ENCODE results near the gene FBXL7. TPM values are rescaled to one million over a fixed set of nuclear protein-coding genes. Genes with fewer than 3 reads are reported as not detected.

FBXL7 gene
- total RNA-seq, 2 experiments from 2014 or later = not detected

DNA sequence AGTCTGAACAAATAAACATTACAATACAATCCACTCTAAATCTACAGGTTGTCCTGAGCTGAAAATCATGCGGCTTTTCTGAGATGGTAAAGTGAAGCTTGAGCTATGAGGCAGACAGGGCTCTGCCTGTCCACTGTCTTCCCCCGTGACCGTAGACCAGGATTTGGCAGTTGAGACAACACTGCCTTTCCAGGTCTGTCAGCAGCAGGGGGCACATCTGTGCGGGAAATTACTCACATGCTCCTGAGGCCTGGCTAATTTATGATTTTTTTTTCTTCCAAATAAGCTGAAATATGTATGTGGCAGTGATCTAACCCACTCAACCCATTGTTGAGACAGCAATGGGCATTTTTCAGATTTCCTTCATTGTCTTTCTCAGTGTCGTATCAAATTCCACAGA lies 307.9 kb downstream of the FBXL7 start:
- no peaks in the 10 kb centered on the region for H3K27me3 Mint-ChIP-seq
- H3K4me1 Mint-ChIP-seq (ENCODE audit: low read depth) = no peaks in the 10 kb centered on the region
- H3K4me3 Mint-ChIP-seq = no peak overlapping the region
- POLR2A ChIA-PET = no interaction called here
- peaks cover 7% of the 10 kb centered on the region for H3K9me3 Mint-ChIP-seq
- intact Hi-C loops (cut with micrococcal nuclease) = no loop called here
- CTCF ChIA-PET = no interaction called here
- H3K36me3 Mint-ChIP-seq = no peaks in the 10 kb centered on the region
- H3K27ac Mint-ChIP-seq = no peak overlapping the region
- no peak for DNase-seq

DNA sequence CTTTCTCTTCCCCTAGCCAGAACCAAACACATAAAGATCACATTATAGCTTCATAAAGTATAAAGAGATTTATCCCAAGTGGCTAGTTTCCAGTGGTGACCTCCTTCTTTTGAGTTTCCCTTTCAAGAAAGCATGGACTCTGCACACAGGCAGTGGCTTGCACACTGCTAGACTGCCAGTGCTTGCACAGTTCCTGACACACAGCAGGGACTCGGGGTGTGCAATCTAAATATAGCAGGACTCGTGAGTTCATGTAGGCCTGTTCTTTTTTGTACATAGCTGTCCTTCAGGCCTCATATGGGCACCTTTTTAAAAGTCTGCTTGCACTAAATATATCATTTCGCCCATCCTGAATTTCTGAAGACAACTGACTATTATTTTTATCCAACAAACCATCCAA lies 308.6 kb downstream of the FBXL7 start:
- Mint-ChIP-seq H3K27me3 (no peaks in the 10 kb centered on the region), H3K9me3 (peaks cover 4% of the 10 kb centered on the region), H3K4me3 (no peak overlapping the region), H3K27ac (no peak overlapping the region), H3K36me3 (no peaks in the 10 kb centered on the region), H3K4me1 (ENCODE audit: low read depth) (no peaks in the 10 kb centered on the region)
- intact Hi-C loops (cut with micrococcal nuclease) = no loop called here
- CTCF ChIA-PET = no interaction called here
- DNase-seq = no peak
- POLR2A ChIA-PET = no interaction called here

DNA sequence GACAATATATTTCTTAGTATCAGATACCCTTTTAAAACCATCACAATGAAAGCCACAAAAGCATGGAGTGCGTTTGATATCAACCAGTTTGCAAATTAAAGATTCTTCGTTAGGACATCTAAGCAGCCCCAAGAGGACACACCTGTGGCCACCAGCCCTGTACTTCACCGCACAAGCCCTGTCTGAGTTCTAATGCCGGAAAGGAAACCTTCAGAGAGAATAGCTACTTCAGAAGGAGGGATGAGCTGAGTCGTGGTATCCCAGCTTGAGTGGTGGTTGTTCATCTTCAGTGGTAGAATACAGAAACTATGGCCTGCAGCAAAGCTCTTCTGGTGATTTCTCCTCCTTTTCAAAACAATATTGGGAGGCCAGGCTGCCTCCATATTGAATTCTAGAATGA lies 319.6 kb downstream of the FBXL7 start:
- intact Hi-C loops (cut with micrococcal nuclease) = no loop called here
- ChIA-PET CTCF (no interaction called here), POLR2A (no interaction called here)
- Mint-ChIP-seq H3K9me3 (peaks cover 16% of the 10 kb centered on the region), H3K4me1 (ENCODE audit: low read depth) (no peaks in the 10 kb centered on the region), H3K27me3 (no peaks in the 10 kb centered on the region), H3K36me3 (no peaks in the 10 kb centered on the region), H3K4me3 (no peak overlapping the region), H3K27ac (no peak overlapping the region)
- DNase-seq = no peak

DNA sequence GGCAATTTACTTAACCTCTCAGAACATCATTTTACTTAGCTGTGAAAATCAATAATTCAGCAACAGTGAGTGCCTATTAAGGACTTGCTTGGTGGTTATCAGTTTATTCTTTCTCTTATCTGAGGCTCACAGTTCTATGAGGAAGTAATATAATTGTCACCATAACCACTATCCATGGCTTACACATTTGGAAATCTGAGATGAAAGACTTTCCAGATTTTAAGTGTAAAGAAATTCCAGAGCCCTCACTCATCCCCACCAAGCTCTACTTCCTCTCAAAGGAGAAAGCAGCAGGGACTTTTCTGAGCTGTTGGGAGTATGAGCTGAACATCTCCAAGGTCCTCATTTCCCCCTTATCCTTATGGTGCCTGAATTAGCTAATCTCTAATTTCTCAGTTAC lies 321.5 kb downstream of the FBXL7 start:
- no peak for DNase-seq
- Mint-ChIP-seq H3K9me3 (peaks cover 11% of the 10 kb centered on the region), H3K4me1 (ENCODE audit: low read depth) (no peaks in the 10 kb centered on the region), H3K27me3 (no peaks in the 10 kb centered on the region), H3K4me3 (no peak overlapping the region), H3K36me3 (no peaks in the 10 kb centered on the region), H3K27ac (no peak overlapping the region)
- POLR2A ChIA-PET = no interaction called here
- CTCF ChIA-PET = no interaction called here
- intact Hi-C loops (cut with micrococcal nuclease) = no loop called here

DNA sequence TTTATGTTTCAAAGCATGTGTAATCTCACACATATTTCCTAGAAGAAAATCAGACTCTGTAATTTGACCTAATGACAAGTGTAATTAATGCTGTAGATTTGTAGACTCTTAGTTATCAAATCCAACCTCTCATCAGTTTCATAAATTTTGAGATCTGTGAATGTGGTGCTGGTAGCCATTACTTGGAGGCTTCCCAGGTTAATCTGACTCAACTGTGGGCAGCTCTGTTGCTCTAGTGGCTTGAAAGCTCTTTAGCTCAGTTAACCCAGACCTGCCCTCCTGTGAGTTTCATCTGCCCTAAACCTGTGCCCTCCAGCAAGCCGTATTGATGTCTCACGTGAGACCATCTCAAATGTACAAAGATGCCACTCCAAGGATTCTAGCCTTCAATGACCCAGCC lies 323.4 kb downstream of the FBXL7 start:
- POLR2A ChIA-PET = no interaction called here
- H3K4me1 Mint-ChIP-seq (ENCODE audit: low read depth) = no peaks in the 10 kb centered on the region
- no peak for DNase-seq
- intact Hi-C loops (cut with micrococcal nuclease) = no loop called here
- no peak overlapping the region for H3K27ac Mint-ChIP-seq
- H3K4me3 Mint-ChIP-seq = no peak overlapping the region
- no peaks in the 10 kb centered on the region for H3K36me3 Mint-ChIP-seq
- peaks cover 2% of the 10 kb centered on the region for H3K9me3 Mint-ChIP-seq
- H3K27me3 Mint-ChIP-seq = no peaks in the 10 kb centered on the region
- CTCF ChIA-PET = no interaction called here

DNA sequence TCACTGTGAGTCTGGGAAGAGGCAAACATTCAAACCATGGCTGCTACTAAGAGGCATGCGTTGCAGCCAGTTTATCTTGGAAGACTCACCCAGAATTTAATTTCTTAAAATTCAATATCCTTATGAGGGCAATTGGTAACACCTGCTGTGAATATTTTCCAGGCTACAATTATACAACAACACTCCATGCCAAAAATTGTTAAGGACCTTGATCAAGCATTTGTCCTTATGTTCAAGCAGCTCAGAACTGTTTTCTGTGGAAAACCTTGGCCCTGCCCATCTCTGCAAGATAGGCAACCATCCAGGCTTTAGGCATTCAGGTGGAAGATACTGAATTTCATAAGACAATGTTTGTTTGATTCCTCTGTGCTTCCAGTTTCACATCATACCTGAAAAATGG lies 327.8 kb downstream of the FBXL7 start:
- no peaks in the 10 kb centered on the region for H3K27me3 Mint-ChIP-seq
- CTCF ChIA-PET = no interaction called here
- no peaks in the 10 kb centered on the region for H3K9me3 Mint-ChIP-seq
- H3K4me3 Mint-ChIP-seq = no peak overlapping the region
- intact Hi-C loops (cut with micrococcal nuclease) = no loop called here
- no peaks in the 10 kb centered on the region for H3K36me3 Mint-ChIP-seq
- POLR2A ChIA-PET = no interaction called here
- no peak for DNase-seq
- H3K27ac Mint-ChIP-seq = no peak overlapping the region
- H3K4me1 Mint-ChIP-seq (ENCODE audit: low read depth) = no peaks in the 10 kb centered on the region

DNA sequence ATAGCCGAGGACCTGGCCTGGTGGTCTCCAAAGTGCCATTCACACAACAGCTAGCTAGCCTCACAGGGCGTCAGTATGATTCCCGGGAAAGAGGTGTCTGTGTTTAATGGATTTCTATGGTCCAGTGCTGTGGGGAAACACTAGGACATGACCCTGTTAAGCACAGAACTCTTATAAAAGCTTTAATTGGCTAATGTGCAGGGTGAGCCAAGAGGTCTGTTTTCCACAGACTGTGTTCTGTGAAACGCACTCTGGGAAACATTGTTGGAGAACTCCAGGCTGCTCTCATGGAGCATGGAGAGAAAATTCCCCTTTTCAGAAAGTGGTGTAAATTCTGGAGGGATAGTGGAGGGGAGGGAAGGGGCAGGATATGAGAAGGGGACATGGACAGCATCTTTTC lies 331.4 kb downstream of the FBXL7 start:
- H3K4me3 Mint-ChIP-seq = no peak overlapping the region
- DNase-seq = no peak
- no peaks in the 10 kb centered on the region for H3K27me3 Mint-ChIP-seq
- H3K27ac Mint-ChIP-seq = no peak overlapping the region
- no peaks in the 10 kb centered on the region for H3K9me3 Mint-ChIP-seq
- CTCF ChIA-PET = no interaction called here
- intact Hi-C loops (cut with micrococcal nuclease) = no loop called here
- H3K4me1 Mint-ChIP-seq (ENCODE audit: low read depth) = no peaks in the 10 kb centered on the region
- POLR2A ChIA-PET = no interaction called here
- no peaks in the 10 kb centered on the region for H3K36me3 Mint-ChIP-seq

DNA sequence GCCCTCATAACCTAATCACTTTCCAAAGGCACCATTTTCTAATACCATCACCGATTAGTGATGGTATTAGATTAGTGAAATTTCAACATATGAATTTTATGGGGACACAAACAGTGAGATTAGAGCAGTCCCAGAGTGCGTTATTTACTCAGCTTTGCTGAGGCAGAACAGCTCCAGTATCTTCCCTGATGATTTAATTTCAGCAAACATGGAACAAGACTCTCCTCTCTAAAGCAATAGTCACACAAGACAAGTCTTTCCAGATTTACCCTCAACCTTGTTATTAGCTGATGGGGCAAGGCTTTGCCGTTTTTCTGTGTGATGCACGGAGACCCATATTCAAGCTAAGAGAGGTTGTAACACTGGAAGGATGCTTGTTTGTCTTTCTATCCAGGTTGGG lies 333.4 kb downstream of the FBXL7 start:
- Mint-ChIP-seq H3K9me3 (no peaks in the 10 kb centered on the region), H3K36me3 (no peaks in the 10 kb centered on the region), H3K27ac (no peak overlapping the region), H3K4me3 (no peak overlapping the region), H3K27me3 (no peaks in the 10 kb centered on the region), H3K4me1 (ENCODE audit: low read depth) (no peaks in the 10 kb centered on the region)
- DNase-seq = no peak
- intact Hi-C loops (cut with micrococcal nuclease) = no loop called here
- POLR2A ChIA-PET = no interaction called here
- CTCF ChIA-PET = no interaction called here

DNA sequence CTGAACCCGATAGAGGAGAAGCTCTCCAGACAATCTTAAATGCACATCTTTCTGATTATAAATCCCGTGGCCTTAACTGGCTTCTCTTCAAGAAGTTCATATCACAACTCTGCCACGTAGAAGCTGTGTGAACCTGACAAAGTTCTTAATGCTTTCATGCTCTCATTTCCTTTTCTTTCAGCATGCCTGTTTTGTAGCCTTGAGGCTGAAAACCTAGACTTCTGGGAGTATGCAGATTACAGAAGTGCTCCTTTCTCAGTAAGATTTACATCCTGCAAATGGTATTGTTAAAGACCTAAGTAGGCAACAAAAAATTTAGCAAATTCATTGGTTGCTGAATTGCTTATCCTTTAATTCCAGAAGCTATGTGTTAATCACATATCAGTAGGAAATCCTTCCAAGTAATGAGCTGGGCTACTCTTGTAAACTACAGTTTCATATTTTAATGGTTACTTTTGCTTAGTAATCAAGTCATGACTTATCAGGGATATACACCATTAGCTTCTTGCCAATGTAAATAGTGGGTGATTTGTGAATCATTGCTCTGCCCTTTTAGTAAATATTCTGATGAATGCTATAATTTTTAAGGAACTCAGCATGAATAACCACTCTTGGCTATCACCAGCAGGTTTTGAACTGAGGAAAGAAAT lies 334.7 kb downstream of the FBXL7 start:
- Mint-ChIP-seq H3K36me3 (no peaks in the 10 kb centered on the region), H3K4me1 (ENCODE audit: low read depth) (no peaks in the 10 kb centered on the region), H3K9me3 (no peaks in the 10 kb centered on the region), H3K27me3 (no peaks in the 10 kb centered on the region), H3K4me3 (no peak overlapping the region), H3K27ac (no peak overlapping the region)
- DNase-seq = no peak
- ChIA-PET POLR2A (no interaction called here), CTCF (no interaction called here)
- intact Hi-C loops (cut with micrococcal nuclease) = no loop called here

DNA sequence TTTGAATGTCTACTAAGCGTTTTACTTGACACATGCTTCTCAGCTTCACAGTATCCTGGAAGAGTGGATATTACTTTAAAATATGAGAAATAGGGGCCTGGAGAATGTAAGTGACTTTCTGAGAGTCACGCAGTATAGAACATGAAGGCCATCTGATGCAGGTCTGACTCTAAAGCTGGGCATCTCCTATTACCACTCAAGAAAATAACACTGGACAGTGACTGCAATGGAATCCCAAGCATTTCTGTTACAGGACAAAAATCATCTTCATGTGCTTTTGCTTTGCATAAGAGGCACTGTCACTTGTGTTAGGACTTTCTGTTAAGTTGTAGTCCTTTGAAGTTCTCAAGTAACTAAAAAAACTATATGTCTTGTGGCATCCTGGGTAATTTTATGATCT lies 335.5 kb downstream of the FBXL7 start:
- DNase-seq = no peak
- intact Hi-C loops (cut with micrococcal nuclease) = no loop called here
- H3K4me3 Mint-ChIP-seq = no peak overlapping the region
- no peaks in the 10 kb centered on the region for H3K27me3 Mint-ChIP-seq
- H3K9me3 Mint-ChIP-seq = peaks cover 3% of the 10 kb centered on the region
- ChIA-PET POLR2A (no interaction called here), CTCF (no interaction called here)
- H3K4me1 Mint-ChIP-seq (ENCODE audit: low read depth) = no peaks in the 10 kb centered on the region
- no peak overlapping the region for H3K27ac Mint-ChIP-seq
- no peaks in the 10 kb centered on the region for H3K36me3 Mint-ChIP-seq

DNA sequence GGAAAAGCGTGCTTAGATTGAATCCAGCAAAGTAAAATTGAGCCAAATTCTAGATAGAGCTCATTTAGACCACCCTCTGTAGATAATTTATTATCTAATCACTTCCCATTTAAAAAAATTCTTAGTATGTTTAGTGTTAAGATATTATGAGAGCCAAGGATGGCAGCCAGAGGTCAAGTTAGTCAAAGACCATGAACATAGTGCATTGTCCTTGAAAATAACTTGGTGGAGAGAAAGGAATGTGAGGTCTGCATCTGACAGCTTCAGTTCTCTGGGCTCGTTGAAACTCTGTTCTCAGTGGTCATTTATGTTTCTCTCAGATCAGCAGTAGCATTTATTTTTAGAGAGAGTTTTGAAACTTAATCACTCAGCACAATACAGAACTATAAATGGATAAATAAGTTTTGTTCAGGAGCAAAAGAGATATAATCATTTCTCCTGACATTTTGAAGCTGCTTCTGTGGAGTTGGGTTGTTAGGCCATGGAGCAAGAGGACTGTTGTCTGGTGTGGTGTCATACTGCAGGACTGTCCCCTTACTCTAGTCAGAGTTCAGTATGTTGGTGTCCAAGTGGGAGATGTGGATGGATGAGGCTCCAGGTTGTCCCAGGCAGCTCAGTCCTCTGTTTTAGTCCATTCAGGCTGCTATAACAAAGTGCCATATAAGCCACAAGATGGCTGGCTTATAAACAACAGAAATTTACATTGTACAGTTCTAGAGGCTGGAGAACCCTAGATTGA lies 337.7 kb downstream of the FBXL7 start:
- CTCF ChIA-PET = no interaction called here
- no peak overlapping the region for H3K4me3 Mint-ChIP-seq
- H3K36me3 Mint-ChIP-seq = no peaks in the 10 kb centered on the region
- DNase-seq = no peak
- POLR2A ChIA-PET = no interaction called here
- H3K27me3 Mint-ChIP-seq = no peaks in the 10 kb centered on the region
- H3K27ac Mint-ChIP-seq = no peak overlapping the region
- no peaks in the 10 kb centered on the region for H3K4me1 Mint-ChIP-seq (ENCODE audit: low read depth)
- H3K9me3 Mint-ChIP-seq = peaks cover 10% of the 10 kb centered on the region
- intact Hi-C loops (cut with micrococcal nuclease) = no loop called here

DNA sequence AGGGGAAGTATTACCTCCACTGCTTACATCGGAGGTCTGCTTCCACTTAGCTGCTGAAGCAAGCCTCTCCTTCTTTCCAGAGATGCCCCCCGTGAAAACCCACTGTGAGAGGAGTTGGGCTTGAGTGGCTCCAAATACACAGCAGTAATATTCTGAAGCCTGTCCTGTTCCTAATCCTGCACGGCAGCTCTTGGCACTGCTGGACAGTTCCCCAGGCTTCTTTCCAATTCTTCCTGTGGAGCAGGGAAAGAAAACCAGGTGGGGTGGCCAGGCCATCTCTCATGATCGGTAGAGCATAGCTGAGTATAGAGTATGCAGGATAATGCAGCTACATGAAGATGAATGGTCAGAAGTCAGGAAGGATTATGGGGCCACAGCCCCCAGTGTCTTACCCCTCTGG lies 344.3 kb downstream of the FBXL7 start:
- Mint-ChIP-seq H3K27ac (no peak overlapping the region), H3K4me3 (no peak overlapping the region), H3K4me1 (ENCODE audit: low read depth) (no peaks in the 10 kb centered on the region), H3K9me3 (peaks cover 14% of the 10 kb centered on the region), H3K36me3 (no peaks in the 10 kb centered on the region), H3K27me3 (no peaks in the 10 kb centered on the region)
- DNase-seq = no peak
- ChIA-PET POLR2A (no interaction called here), CTCF (no interaction called here)
- intact Hi-C loops (cut with micrococcal nuclease) = no loop called here

DNA sequence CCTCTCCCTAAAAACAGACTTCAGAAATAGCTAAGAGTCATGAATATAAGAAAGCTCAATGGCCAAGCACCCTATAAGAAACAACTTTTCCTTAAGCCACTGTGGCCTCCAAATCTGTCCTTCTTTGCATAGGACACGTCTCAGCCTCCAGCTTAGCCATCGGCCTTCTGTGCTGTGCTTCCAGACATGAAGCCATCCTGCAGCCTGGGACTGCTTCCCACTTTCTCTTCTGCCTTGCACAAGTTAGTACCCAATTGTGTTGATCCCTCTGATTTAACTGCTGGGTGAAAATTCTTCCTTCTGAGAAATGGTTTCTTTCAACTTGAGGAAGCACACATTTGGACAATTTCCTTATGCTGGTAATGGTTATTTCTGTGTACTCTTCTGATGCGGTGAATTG lies 344.9 kb downstream of the FBXL7 start:
- H3K4me1 Mint-ChIP-seq (ENCODE audit: low read depth) = no peaks in the 10 kb centered on the region
- peaks cover 14% of the 10 kb centered on the region for H3K9me3 Mint-ChIP-seq

More for the DNA sequence above, 344.9 kb downstream of the FBXL7 start:
- H3K27ac Mint-ChIP-seq = no peak overlapping the region
- H3K4me3 Mint-ChIP-seq = no peak overlapping the region
- H3K36me3 Mint-ChIP-seq = no peaks in the 10 kb centered on the region
- intact Hi-C loops (cut with micrococcal nuclease) = no loop called here
- DNase-seq = no peak
- H3K27me3 Mint-ChIP-seq = no peaks in the 10 kb centered on the region
- POLR2A ChIA-PET = no interaction called here
- CTCF ChIA-PET = no interaction called here
